ENCODE results near the gene LY6G5B. TPM values are rescaled to one million over a fixed set of nuclear protein-coding genes. Genes with fewer than 3 reads are reported as not detected.
A peak's percentile ranks its signal among the peaks of the same experiment; 100 is the strongest.

The LY6G5B gene
- polyA plus RNA-seq, 4 donors, result 9.0 to 37.0 (median 19.2) TPM

- DNase-seq (ENCODE audit: low read depth in 4 of 4, low spot score in 2 of 4), result no peak
Observed at GRCh38 chr6:31661262-31662123, 8.3 kb upstream of the LY6G5B start.

DNA sequence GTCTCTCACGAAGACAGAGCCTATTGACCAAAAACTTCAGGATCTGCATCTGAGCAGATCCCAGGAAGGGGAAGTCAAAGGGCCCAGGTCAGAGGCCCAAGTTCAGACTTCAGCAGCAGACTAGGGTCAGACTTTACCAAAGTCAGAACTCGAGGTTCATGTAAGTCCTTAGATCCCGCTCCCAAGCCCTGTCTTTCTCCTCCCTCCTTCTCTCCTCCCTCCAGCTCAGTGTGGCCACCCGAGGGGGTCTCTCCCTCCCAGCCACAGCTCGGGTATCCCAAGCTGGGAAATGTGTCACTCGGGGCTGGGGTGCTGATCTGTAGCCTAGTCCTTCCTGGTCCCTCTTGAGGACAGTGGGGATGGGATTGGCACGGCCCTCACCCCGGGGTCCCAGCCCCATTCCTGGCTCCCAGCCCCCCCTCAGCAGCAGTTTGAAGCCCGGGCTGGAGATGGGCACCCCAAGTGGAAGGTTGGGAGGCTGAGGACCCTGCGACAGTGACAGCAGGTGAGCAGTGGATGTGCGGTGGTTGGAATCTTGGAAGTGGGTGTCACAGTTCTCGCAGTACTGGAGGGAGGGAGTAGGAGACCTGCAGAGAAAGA, 7.6 kb upstream of the LY6G5B start:
- DNase-seq (ENCODE audit: low read depth in 4 of 4, low spot score in 2 of 4), result no peak

- DNase-seq (ENCODE audit: low read depth in 4 of 4, low spot score in 2 of 4), result no peak
Observed at GRCh38 chr6:31663126-31663960, 6.4 kb upstream of the LY6G5B start.

GRCh38 chr6:31663961-31664789, 5.6 kb upstream of the LY6G5B start:
- DNase-seq (ENCODE audit: low read depth in 4 of 4, low spot score in 2 of 4), result no peak

DNA sequence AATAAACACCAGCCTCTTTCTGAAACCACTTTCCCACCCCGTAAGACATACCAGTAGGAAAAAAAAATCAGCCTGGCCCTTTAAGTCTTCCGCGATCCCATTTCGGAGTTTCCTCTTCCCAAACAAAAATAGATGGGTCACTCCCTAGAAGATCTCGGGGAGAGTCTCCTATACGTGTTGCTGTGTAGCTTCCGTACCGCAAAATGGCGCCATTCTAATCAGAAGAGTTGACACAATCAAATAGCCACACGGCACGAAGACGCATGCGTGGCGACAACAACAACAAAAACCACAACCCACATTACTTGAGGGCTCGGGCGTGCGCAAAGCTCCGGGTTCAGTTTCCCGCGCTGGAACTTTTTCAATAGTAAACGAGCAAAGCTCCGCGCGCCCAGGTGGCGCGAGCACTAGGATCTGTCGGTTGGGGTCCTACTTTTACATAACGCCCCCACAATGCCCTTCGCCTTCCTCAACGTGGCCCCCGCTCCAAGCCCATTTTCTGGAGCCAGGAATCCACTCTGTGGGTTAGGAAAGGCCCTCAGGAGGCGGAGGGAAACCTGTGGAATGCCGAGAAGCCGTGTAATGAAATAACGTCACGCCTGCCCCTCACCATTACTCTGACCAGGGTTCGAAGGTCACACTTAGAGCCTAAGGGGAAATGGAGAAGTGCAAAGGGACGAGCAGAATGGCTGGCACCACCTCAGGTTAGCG, 4.8 kb upstream of the LY6G5B start, which contains the start of gene GPANK1:
GPANK1 (minus strand) TSS at position 208 of the 711 bp plus-strand sequence. CDS start 519 bp downstream, outside the sequence.
- peak; percentile 86 to 94 (median 90) for DNase-seq (ENCODE audit: low read depth in 4 of 4, low spot score in 2 of 4)

DNA sequence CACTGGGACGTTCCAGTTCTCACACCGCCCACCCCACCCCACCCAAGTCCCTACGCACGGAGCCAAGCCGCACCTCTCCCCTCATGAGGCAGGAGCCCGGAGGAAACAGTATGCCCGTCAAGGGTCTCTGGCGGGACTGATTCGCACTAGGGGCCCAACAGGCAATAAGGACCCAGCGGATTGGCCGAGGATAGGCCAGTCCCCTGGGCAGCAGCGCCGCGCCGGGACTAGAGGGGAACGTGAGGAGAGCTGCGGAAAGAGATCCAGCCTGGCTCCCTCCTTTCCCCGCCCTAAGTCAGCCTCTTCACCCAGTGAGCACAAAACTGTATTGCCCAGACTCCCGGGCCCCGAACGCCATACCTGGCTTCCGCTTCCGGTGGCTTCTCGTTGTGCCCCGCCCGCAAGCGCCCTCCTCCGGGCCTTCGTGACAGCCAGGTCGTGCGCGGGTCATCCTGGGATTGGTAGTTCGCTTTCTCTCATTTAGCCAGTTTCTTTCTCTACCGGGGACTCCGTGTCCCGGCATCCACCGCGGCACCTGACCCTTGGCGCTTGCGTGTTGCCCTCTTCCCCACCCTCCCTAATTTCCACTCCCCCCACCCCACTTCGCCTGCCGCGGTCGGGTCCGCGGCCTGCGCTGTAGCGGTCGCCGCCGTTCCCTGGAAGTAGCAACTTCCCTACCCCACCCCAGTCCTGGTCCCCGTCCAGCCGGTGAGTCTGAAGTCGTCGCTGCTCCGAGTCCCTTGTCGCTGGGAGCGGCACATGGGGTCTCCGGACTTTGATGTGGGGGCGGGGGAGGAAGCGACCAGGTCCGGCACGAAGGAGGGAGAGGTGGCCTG, 4.1 kb upstream of the LY6G5B start, which contains the start of gene CSNK2B:
CSNK2B (plus strand) TSS at position 580 of the 836 bp plus-strand sequence. CDS start 752 bp downstream, outside the sequence.
- peak; percentile 88 to 97 (median 92) for DNase-seq (ENCODE audit: low read depth in 4 of 4, low spot score in 2 of 4)

- no peak for DNase-seq (ENCODE audit: low read depth in 4 of 4, low spot score in 2 of 4)
Observed at GRCh38 chr6:31666337-31666965, 3.3 kb upstream of the LY6G5B start.

GRCh38 chr6:31676322-31676903, 6.6 kb downstream of the LY6G5B start:
- no peak for DNase-seq (ENCODE audit: low read depth in 4 of 4, low spot score in 2 of 4)

DNA sequence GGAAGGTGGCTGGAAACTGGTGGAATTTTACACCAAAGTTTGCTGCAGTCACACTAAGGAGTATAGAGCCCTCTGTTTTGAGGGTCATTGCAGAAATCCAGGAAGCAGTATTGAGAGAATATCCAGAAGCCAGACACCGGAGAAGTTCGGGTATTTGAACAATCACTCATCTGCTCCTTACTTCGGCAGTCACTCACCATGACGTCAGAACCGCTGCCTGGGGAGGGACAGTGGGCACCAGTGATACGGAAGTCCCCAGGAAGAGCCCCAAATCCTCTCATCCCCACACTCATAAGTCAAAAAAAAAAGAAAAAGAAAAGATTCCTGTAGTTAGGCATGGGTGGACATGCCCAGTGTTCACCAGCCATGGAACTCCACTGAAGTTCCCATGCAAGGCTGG, 7.1 kb downstream of the LY6G5B start:
- DNase-seq (ENCODE audit: low read depth in 4 of 4, low spot score in 2 of 4), result no peak

DNA sequence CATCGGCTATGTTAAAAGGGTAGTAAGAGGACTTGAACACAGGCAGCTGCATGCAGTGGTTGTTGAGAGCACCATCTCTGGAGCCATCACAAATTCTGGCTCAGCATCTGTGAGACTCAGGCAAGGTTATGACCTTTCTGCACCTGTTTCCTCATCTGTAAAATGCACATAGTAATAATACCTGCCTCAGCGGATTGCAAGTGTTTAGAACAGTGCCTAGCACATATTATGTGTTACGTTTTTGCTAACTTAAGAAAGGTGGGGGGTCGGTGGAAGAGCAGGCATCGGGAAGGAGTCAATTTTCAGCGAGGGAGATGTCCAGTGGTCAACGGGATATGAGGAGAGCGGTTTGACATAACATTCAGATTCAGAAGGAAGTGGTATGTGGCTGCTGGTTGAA, 8.2 kb downstream of the LY6G5B start:
- no peak for DNase-seq (ENCODE audit: low read depth in 4 of 4, low spot score in 2 of 4)

GRCh38 chr6:31680226-31681134, 10.7 kb downstream of the LY6G5B start, which contains the start of gene LY6G5C:
Gene LY6G5C (minus strand): TSS chr6:31681067. CDS start chr6:31680373, 694 bp downstream.
- DNase-seq (ENCODE audit: low read depth in 4 of 4, low spot score in 2 of 4), result peak in 2 of 4 donors; percentile 67 to 80

- DNase-seq (ENCODE audit: low read depth in 4 of 4, low spot score in 2 of 4), result no peak
Observed at GRCh38 chr6:31681135-31681671, 11.4 kb downstream of the LY6G5B start.

DNA sequence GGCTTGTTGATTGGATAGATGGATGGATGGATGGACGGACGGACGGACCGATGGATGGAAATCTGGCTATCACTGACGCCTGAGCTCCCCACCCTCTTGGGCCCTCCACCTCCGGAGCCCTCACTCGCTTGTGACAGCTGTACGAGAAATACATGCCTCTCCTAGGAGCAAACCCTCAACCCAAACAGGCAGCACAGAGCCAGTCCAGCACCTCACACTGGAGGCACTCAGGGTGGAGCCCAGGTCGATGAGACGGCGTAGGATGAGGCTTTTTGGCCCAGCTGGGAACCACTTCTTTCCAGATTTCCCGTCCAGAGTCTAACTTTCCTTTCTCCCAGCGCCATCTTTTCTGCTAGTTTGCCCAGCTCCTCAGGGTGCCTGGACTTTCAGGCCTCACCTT, 13.8 kb downstream of the LY6G5B start:
- no peak for DNase-seq (ENCODE audit: low read depth in 4 of 4, low spot score in 2 of 4)

DNA sequence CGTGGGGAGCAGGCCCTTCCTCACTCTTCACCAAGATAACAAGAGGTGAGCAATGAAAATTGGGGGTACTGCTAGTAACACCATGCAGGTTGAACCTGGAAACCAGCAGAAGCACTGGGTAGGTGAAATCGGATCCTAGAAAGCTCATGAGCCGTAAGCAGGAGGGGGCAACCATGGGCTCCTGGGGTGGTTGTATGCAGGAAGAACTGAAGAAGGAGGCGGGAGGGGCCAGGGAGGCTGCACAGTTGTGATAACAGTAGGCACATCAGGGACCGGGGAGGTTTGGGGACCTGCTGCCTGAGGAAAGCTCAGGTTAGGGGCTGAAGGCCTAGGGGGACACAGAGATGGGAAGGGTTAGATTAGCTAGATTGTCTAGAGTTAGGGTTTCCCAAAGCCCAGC, 16.7 kb downstream of the LY6G5B start:
- no peak for DNase-seq (ENCODE audit: low read depth in 4 of 4, low spot score in 2 of 4)

DNA sequence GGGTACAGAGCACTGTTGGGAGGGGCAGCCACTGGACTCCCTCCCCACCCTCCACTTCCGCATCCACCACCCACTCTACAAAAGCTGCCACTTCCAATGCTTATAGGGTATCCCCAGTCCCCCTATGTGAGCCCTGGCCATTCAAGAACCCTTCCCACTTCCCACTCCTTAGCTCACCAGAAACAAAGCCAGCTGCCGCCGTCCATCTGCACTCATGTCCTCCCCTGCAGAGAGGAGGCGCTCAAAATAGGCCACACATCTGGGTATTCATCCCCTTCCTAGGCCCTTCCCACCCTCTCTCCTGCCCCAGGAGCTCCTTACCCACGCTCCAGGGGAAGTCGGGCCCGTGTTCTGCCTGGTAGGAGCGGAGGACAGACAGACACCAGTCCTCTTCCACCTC, 17.5 kb downstream of the LY6G5B start:
- no peak for DNase-seq (ENCODE audit: low read depth in 4 of 4, low spot score in 2 of 4)
